ENCODE measurements around the gene RXRG.

RXRG gene

GRCh38 chr1:165407398-165407797 is 37.5 kb downstream of the RXRG start:
- DNase-seq, result no peak

DNA sequence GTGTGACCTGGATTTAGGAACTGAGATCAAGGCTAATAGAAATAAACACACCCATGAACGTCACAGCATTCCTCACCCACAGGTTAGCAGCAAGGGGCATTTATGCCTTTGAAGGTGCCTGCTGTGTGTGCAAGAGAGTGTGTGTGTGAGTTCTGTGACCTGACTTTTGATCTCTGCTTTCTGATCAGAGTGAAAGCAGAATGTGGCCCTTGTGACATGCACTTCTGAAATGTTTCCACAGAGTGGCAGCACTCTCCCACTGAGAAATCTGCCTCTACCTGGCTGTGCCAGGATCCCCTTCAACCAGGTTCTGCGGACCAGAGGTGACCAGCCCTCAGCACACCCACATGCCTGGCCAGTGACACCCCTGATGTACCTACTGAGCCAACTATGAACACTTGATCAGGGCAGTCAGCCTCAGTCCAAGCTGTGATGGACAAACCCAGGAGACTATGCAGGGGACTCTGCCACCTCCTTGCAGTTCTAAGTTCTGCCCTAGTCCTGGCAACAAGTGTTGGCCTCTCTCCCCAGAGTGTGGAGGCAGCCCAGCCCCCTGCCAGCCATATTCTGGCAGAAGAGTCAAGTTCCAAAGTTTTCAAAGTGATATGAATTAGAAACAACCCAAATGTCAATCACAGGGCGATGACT is 41.0 kb downstream of the RXRG start:
- DNase-seq, result peak in 1 of 2 experiments; percentile 15

DNA sequence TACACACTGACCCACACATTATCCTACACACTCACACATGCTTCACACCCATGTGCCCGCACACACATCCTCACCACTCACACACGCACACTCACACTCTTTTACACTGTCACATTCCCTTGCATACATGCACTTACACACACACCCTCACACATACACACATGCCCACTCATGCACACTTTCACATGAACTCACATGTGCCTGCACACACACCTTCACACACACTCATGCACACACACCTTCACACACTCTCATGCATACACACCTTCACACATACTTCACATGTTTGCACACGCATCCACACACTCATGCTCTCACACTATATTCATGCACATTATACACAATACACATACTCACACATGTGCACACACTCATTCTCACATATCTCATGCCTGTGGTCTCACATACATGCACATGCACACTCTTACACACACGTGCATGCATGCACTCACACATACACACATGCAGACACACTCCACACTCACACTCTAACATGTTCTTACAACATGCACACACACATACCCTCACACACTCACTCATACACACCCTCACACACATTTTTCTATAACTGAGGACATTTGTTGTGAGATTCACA is 42.3 kb downstream of the RXRG start:
- no peak for DNase-seq

DNA sequence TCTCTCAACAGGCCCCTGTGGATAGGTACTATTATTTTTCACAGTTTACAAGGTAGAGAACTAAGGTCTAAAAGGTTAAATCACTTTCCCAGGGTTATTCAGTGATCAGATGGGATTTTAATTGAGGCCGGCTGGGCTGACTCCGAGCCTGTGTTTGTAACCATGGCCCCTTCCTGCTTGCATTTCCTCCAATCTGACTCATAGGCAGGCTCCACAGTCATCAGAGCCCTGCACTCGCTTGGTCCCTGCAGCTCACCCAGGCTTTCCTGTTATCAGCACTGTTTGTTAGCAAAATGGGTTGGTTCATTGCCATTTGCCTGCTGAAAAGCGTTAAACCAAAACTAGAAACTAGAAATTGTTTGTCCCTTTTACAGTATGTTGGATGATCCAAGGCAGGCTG is 47.0 kb downstream of the RXRG start:
- DNase-seq, result no peak

GRCh38 chr1:165395901-165396300 is 49.0 kb downstream of the RXRG start:
- no peak for DNase-seq

DNA sequence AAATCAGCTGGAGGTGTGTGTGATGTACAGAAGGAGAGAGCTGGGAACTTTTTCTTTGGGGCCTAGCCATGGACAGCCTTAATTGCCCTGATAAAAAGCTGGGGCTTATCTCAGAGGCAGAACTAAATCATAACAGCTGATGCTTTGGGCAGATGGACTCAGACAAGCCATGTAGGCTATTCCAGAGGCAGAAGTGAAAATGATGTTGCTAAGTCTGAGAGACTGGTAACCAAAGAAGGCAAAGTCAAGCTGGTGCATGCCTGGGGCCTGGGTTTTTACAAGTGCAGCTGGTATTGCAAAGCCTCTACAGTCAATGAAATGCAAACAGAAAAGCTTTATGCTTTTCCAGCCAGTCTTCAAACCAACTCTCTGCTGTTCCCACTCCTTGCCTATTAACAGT is 49.4 kb downstream of the RXRG start:
- no peak for DNase-seq

GRCh38 chr1:165392634-165393571 is 52.0 kb downstream of the RXRG start:
- peak; percentile 33 to 75 for DNase-seq

DNA sequence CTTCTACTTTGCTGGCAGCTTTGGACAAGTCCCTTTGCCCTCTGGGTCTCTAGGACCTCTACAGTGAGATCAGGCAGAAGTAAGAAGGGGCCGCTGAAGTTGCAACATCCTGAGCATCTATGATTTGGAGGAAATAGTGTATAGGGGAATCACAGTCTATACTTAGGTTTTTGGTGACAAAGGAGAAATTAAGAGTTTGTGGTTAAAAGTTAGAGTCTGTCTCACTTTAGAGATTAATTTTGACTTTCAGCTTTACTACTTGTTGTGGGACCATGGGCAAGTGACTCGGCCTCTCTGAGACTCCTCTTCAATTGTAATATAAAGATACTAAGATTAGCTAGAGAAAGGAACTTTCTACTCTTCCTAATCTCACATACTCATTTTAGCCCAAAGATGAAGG is 55.3 kb downstream of the RXRG start:
- DNase-seq, result no peak

DNA sequence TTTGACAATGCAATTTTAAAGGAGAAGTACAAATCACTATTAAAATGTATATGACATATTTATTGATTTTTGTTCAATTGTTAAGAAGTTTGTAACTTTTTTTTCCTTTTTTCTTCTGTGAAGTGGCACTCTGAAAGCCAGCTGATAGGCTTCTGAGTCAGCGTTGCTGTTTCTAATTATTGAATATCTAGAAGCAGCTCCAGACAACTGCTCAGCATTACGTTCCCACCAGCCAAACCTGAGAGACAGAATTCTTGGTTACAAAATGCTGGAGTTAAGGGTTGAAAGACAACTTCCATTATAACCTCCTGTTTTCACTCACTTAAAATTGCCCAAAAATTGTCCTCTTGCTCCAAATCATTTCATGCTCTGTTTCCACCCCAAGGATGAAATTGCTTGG is 57.0 kb downstream of the RXRG start:
- DNase-seq, result no peak

- DNase-seq, result no peak
Measured at GRCh38 chr1:165387505-165387904, 57.4 kb downstream of the RXRG start.

DNA sequence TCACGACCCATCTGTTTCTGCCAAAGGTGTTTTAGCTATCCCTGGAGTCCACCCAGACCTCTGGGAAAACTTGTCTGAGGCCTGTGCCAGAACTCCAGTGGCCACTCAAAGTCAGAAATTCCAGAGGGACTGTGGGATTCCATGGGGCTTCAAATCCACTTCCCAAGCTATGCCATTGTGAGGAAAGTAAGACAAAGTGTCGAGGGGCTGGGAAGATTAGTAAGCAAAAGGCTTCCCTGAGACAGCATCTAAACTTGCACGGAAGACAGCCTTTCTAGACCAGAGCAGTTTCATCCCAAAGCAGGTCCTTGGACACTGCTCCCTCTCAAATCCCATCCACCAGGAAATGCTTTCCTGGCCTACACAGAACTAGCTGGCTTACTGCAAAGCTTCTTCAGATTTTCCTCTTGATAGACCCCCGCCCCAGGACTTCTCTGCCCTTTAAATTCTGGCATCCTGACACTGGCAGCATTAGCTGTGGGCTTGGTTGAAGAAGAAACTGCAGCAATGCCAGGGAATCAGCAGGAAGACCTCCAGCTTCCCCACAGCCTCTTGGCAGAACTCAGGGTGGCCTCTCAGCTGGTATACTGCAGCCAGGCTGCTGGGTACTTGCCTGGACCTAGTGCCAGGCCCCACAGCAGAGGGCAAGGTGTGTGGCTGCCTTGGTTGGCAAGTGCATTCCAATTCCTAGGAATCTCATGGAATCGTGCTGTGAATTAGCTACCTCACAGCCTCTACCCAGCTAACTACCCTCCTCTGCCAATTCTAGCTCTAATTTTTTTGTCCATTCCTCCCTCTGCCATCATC is 61.1 kb downstream of the RXRG start:
- peak in 1 of 2 experiments; percentile 40 for DNase-seq

DNA sequence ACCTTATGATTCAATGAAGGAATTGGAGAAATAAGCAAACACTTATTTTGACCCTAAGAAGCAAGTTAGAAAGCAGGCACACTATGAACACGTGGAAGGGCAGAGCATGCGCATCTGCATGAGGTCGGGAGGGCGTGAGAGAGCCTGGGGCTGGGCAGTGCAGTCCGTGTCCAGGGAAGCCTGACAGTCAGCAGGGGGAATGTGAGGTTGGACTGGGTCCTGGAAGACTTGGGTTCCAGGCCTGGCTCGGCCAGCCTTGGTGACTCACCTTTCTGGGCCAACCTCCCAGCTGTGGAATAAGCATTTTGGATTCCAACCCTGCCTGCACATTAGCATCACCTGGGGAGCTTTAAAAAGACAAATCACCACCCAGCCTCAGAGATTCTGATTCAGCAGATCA is 61.9 kb downstream of the RXRG start:
- peak in 1 of 2 experiments; percentile 15 for DNase-seq

DNA sequence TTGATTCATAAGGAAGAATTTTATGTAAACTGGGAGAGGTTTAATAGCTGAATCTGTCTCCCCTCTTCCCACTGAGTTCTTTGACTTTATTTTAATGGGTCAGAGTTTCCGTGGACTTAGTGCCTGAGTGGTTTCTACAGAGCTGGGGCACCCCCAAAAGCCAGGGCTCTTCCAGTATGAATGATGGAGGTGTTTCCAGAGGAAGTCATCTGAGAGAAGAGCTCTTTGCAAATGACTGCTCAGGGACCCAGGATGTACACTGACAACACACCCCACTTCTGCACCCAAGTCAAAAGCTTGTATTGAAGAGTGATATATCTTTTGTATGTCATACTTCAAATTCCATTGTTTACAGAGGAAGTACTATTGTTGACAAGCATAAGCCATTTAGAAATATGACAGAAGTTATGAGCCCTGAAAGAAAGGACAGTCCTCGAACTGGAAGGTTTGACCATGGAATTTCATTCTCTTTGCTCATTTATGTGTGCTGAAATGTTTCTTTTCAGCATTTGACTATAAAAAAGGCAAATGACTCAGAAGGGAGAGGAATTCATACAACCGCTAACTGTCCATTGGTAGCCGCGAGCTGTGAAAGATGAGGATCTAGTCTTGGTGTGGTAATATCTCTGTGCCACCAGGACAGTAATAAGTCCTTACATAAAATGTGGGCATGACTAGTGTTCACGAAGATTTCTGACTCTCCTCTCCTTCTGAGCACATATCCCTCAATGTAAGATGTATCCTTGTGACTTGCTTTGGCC is 63.0 kb downstream of the RXRG start:
- no peak for DNase-seq

- DNase-seq, result no peak
Measured at GRCh38 chr1:165376811-165377311, 68.1 kb downstream of the RXRG start.

GRCh38 chr1:165376041-165376810 is 68.7 kb downstream of the RXRG start:
- DNase-seq, result peak; percentile 75 to 87

GRCh38 chr1:165375623-165376022 is 69.3 kb downstream of the RXRG start:
- DNase-seq, result no peak

GRCh38 chr1:165371588-165372225 is 73.2 kb downstream of the RXRG start:
- DNase-seq, result no peak

- peak; percentile 9 to 74 for DNase-seq
Measured at GRCh38 chr1:165369255-165369848, 75.6 kb downstream of the RXRG start.

GRCh38 chr1:165367375-165367993 is 77.4 kb downstream of the RXRG start:
- DNase-seq, result peak; percentile 72 to 83

- DNase-seq, result no peak
Measured at GRCh38 chr1:165365341-165365740, 79.6 kb downstream of the RXRG start.
